Measurements from ENCODE around the gene FAN1.

- TF ChIP-seq, protein P1, sequence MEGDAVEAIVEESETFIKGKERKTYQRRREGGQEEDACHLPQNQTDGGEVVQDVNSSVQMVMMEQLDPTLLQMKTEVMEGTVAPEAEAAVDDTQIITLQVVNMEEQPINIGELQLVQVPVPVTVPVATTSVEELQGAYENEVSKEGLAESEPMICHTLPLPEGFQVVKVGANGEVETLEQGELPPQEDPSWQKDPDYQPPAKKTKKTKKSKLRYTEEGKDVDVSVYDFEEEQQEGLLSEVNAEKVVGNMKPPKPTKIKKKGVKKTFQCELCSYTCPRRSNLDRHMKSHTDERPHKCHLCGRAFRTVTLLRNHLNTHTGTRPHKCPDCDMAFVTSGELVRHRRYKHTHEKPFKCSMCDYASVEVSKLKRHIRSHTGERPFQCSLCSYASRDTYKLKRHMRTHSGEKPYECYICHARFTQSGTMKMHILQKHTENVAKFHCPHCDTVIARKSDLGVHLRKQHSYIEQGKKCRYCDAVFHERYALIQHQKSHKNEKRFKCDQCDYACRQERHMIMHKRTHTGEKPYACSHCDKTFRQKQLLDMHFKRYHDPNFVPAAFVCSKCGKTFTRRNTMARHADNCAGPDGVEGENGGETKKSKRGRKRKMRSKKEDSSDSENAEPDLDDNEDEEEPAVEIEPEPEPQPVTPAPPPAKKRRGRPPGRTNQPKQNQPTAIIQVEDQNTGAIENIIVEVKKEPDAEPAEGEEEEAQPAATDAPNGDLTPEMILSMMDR (IDR thresholded peaks at IDR 0.05) = no peak
- TF ChIP-seq POLR2A (IDR thresholded peaks at IDR 0.05) = no peak
- TF ChIP-seq POLR2AphosphoS5 (IDR thresholded peaks at IDR 0.05) = no peak
- no peak for TF ChIP-seq EP300 (IDR thresholded peaks at IDR 0.05)
Measured at GRCh38 chr15:30870681-30871080, 33.0 kb upstream of the FAN1 start.

All from upper lobe of left lung (tissue), 4 donors.